HG03060 (cell line): ENCODE results near the gene ELAC2.

Experiments used
- ATAC-seq: cut with Tn5 transposase; IDR thresholded peaks from one replicate; pipeline ENCODE4 v1.9.1; 2021; ENCODE audit warnings: low read depth, moderate number of reproducible peaks; ENCODE audit not compliant: unreplicated experiment

Gene ELAC2

DNA sequence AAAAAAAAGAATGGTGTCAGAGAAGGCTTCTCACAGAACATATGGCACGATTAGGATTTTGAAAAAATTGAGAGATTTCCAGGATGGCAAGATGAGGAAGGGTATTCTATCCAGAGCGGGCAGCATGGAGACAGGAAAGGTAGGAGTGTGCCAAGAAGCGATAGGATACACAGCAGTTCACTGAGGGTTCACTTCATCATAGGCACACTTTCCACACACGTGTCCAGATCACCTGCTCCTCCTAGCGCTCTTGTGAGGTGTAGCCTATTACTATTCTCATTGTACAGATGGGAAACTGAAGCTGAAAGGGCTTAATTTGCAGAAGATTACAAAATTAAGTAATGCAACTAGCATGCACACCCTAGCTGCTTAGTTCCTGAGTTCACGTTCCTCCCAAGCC, 6.2 kb upstream of the ELAC2 start:
- no peak for ATAC-seq

DNA sequence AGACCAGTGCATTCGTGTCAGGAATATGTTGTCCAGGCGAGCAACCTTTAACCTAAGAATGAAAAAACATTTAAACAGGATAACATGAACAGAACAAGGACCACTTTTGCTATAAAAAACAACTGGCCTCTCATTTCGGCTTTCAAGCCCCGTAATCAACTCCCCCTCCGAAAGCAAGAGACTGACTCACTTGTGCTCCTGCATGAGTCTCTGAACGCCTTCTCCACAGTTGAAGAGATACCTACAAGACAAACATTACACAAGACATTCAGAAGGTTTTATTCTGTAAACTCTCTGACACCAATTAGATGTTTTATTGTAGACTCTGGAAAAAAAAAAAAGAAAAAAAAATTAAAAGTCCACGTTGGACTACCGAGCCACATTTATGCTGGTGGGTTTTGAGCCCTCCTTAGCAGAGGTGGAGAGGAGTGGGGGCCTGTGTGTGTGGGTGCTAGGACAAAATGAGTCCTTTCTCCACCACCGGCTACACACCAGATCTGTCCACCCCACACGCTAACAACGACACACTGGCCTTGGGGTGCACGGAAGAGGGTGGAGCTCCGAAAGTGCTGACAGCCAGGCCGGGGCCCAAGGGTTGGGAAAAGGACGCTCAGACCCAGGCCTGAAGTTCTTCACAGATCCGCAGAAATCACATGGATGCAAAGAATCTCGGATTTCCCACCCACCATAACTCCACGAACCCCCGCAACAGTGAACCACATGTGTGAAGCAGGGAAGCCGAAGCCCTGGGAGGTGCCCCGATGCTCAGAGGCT, 759 bp downstream of the ELAC2 start:
- no peak for ATAC-seq

DNA sequence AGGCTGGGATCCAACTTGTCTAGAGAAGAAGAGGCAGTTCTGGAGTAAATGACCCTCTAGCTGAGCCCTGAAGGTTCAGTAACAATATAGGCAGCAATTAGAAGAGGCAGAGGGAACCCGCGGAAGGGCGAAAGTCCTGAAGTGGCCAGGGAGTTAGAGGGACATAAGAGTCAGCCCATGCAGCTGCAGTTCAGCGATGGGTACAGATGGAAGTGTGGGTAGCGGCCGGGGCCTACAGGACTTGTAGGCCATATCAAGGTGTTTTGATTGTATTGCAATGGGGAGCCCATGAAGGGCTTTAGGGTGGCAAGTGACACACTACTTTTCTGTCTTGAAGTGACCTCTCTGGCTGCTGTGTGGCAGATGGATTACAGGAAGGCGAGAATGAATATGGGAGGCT, 3.0 kb downstream of the ELAC2 start:
- no peak for ATAC-seq

DNA sequence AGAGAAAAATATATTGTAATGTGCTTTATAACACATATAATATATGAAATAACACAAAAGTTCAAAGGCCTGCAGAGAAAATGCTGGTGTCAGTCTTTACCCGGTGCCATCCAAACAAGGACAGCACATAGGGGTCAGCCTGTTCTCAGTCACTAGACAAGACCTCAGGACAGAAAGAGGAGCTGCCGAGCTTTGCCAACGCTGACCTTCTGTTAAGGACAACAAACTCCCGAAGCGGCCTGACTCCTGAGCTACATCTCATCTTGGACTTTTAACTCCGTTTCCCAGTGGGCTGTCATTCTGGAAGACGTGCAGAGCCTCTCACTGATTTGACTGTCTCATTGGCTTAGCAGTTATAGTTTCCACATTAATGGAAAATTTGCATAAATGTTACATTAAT, 6.9 kb downstream of the ELAC2 start:
- ATAC-seq: no peak

DNA sequence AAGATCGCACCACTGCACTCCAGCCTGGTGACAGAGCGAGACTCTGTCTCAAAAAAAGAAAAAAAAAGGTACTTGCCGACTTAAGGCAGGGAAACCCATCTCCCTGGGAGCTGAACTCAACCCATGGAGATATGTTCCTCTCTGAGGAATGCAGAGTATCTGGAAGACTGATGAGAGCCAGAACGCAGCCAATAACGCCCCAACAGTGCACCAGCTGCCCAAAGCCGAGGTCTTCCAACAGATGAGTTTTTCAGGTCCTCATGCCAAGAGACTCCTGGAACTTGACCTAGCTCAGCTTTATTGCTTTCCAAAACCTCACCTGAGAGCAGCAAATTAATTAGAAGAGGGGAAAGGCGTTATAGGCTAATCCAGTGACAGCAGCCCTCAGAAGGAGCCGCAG, 9.4 kb downstream of the ELAC2 start:
- no peak for ATAC-seq

DNA sequence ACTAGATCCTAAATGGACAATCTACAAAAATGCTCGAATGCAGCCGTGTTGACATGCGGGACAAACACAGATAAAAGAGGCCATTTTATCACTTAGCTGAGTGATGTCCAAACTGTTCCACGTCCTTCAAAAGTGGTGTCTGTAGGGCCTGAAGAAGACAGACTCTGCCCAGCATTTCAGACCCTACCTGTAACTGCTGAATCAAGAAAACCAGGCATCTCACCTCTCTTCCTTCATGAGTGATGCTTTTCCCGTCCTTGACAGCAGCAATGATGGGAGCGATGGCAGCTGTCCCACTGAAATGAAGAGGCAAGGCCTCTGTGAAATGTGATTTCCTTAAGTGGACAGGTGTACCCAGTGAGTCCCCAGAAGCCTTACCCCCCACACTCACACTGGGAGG, 12.3 kb downstream of the ELAC2 start:
- ATAC-seq: no peak

DNA sequence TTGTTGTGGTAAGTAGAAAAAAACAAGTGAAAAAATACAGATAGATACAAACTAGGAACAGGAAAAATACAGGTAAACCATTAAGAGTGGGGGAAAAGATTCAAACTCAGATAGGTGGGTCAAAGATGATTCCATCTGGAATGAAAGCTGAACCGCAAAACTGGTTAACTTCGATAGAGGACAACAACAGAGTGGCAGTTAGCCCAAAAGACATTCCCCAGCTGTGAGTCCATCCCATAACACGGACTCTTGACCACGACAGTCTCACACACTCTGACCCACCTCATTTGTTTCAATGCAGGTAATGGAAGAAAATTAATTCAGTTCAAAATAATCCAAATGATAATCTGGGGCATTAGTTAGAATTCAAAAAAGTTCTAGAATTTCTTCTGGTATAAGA, 13.5 kb downstream of the ELAC2 start:
- ATAC-seq: no peak

DNA sequence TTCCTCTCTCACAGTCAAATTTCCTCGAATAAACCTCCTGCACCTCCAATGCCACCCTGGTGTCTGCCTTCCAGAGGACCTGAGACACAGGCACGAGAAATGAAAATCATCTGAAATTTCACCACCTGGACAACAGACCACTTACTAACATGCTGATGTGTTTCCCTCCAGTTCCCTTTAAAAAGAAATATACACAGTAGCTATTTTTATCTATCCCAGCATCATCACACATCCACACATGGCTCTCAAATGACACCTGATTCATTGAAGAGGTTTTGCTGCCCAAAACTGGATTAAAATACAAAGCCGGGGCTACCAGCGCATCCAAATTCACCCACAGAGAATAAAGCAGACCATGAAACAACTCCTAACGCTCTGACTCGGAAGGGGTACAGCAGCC, 13.9 kb downstream of the ELAC2 start:
- no peak for ATAC-seq

DNA sequence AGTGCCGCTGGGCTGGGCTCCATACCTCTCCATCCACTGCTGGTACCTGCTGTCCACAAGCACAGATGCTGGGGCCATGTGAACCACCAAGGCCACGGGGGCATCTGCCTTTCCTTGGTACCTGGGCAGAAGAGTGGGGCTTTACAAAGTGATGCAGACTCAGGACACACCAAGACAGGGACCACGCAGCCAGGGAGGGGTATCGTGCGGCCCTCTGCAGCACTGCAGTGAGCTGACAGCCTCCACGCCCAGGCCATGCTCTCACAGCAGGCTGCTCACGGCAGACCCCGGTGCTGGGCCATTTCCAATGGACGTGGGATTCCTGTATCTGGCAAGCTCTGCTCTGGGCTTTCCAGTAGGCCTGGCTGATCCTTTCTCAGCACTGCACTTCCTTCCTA, 14.4 kb downstream of the ELAC2 start:
- ATAC-seq: no peak

DNA sequence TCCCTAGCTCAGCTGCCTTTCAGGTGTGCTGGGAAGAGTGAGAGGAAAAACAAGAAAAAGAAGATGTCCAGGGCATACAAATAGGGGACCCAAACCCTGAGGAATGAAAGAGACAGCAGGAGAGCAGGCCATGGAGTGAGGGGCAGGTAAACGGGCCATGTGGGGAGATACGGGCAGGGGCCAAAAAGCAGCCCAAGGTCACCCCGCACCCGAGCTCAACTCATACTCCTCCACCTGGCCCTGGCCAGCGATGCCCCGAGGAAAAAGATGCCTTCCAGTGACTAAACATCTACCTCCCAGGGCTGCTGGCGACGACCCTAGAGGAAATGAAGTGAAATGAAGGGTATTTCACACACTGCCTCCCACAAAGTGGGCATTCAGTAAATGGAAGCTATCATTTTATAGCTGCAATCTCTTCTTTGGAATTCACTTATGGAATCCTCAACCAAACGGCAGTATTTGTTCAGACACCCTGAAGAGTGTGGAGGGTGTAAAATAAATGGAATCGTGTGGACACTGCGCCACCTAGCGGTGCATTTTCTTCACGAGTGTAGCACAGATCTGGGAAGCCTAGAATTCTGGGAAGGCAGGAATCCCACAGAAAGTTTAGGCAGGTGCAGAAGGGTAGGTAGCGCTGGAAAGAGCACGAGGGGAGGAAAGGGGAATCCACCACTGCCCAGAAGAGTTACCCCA, 14.9 kb downstream of the ELAC2 start:
- no peak for ATAC-seq

DNA sequence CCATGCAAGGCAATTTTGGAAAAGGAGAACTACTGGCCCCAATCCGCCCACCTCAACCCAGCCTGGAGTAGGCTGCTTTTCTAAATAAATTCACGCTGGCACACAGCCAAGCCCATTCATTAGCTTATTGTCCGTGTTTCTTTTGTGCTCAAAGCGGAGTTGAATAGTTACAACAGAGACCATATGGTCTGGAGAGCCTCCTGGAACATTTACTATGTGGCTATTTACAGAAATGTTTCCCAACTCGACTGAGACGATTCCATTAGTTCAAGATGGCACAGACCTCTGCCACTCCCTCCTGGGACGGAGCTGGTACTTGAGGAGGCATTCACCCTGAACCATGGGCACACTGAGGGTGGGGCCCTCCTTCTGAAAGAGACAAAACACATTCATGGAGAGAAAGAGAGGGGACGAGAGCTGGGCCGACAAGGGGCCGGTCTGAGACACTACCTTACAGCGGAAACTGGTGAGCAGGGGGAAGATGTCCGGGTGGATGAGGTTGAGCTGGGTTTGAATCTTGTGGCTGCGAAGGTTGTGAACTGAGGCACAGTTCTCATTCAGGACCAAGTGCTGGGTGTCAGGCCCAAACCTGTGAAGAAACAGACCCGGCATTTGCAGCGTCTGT, 15.7 kb downstream of the ELAC2 start:
- no peak for ATAC-seq

DNA sequence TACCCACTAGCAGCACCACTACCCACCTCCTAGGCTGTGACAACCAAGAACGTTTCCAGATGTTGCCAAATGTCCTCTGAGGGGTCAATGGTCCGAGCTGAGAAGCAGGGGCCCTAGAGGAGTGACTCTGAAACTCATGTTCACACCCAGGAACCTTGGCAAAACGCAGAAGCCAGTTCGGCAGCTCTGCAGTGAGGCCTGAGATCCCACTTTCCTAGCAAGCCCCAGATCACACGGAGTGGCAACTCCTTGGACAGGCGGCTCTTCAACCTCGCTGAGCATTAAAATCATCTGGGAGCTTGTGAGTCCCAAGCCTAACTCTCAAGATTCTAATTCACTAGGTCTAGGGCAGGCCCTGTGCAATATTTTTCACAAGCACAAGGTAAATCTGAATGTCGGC, 17.3 kb downstream of the ELAC2 start:
- ATAC-seq: no peak

DNA sequence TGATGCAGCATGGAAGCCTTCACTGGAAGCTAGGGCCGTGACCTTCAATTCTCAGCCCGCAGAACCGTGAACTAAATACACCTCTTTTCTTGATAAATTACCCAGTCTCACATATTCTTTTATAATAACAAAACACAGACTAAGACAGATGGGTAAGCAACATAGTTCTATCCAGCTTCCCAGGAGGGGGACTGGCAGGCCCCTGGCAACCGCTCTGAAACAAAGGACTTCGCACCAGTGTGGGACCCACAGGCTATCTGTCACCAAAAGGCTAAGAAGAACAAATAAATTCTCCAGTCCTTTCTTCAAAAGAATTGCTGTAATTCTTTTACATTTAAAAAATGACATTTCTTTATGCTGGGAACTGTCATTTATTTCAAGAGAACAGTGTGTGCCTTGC, 19.0 kb downstream of the ELAC2 start:
- no peak for ATAC-seq

DNA sequence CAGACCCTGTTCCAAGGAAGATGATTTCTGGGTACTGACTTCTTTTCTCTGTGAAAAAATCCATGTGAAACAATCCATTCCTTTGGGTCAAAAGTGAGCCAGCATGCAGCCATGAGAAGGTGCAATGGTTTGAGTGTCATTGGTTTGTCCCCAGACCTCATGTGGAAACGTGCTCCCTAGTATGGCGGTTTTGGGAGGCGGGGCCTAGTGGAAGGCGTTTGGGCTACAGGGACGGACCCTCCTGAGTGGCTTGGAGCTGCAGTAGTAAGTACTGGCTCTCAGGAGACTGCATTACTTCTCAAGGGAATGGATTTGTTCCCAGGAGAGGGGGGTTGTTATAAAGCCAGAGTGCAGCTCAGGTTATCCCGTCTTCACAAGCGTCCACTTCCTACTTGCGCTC, 19.4 kb downstream of the ELAC2 start:
- ATAC-seq: no peak

DNA sequence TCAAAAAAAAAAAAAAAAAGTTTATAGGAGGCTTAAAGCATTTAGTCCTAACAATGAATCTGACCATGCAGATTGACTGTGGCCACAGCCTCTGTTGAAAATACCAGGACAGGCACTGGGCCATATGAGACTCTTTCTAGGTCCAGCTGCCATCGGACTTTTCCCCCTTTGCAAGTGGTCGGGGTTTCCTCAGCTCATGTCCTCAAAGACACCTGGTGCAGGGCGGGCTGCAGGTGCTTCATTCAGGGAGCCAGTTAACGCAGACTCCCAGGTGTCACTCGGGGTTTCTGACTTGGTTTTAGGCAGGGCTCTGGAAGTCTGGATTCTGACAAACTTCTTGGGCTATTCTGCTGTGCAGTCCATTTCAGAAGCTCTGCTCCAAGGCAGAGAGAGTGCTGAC, 20.9 kb downstream of the ELAC2 start:
- no peak for ATAC-seq

DNA sequence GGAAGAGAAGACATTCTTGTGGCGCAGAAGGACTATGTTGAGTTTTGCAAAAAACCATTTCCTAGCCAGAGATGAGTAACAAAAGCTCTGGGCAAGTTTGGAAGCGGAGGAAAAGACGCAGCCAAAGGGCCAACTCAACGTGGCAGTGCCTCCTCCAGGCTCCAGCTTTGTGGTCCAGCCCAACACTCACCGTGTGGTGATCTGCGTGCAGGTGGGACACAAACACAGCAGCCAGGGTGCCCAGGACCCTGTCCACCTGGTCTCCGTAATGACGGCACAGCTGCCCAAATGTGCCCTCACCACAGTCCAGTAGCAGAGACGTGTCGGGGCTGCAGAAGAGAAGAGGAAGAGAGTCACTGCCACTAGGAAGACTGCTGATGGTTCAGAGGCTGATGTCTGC, 21.5 kb downstream of the ELAC2 start:
- no peak for ATAC-seq

DNA sequence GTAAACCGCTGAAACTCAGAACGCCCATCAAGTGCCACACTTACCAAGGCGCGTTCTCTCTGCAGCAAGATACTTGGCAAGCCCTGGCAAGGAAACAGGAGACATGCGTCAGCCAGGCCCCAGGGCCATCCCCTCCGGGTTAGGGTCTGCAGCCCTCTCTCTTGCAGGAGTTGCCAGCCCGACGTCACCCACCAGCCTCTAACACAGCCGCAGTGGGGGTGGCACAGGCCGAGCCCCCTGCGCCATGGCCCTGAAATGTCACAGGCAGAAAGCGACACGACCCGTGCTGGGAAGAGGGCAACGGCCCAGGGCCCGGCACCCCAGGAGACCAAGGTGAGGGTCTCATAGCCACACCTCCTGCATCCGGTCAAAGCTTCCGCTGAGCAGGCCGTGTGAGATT, 21.9 kb downstream of the ELAC2 start:
- ATAC-seq: no peak

DNA sequence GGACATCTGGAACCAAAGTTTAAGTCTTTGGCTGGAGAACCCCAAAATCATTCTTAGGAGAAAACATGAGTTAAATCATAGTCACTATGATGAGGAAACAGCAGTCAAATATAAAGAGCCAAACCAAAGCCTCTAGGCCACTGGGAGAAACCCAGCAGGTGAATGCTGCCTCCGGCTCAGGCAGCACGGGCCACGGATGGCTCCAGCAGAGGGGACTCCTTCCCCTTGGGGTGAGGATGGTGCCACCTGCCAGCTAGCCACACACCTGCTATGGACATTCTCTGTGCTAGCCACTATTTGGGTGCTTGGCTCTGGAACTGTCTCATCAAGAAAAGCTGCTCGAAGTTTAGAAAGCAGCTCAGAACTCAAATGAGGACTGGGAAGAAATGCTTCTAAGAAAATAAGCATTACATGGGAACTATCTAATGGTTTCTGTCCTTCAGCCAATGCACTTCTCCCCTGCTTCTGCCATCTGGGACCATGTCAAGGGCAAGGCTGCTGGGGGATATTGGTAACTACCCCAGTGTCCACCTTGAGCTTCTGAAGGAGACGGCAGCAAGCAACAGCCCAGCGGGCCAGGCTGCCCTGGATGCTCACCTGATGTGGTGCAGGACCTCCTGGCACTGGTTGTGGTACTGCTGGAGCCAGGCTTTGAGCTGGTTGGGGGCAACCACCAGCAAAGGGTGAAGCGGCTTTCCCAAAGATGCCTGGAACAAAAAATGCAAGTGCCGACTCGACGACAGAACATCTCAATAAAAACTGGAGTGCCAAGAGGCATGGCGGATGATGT, 22.5 kb downstream of the ELAC2 start:
- no peak for ATAC-seq

DNA sequence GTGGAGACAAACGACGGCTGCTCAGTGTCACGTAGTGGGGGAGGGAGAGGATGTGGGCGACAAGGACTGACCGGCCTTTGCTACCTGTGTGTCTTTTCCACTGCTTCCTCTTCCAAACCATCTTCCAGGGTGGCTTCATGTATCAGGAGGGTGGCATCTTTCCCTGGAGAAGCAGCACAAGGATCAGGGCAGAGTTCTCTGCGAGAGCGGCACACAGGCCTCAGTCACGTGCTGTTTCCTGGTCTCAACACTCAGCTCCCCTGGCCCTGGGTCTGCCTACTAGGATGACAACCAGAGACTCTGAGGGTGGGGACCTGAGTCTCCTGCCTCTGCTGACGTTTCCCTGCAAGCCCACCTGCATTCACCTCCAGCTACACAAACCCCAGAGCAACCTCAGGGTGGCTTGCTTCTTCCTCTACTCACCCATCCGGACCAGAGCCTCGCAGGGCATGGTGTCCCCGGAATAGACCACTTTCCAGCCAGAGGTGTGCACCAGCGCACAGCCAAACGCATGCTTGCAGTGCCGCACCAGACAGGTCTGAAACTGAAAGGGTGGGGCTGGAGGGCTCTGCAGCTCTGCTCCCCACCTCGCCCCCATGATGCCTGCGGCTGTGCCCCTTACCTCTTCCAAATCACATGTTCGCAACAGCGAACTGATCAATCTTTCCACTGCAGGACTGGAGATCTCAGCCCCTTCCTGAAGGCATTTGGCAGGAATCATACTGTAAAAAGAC, 23.3 kb downstream of the ELAC2 start:
- no peak for ATAC-seq

DNA sequence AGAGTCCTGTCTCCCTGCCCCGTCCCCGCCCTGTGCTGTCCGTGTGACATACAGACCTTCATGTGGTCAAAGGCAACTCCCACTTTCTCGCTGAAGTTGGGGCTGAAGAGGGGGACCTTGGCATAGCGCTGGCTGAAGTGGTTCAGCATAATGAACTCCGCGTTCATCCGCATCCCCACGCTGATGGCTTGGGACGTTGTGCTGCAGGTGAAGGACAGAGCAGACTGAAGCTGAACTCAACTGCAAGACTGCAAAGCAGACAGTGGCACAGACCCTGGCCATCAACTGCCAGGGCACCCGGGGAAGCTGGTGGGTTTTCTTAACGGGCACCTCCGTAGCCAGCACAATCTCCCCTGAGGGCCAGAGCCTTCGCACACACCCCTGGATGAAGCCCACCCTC, 24.2 kb downstream of the ELAC2 start:
- ATAC-seq: no peak

DNA sequence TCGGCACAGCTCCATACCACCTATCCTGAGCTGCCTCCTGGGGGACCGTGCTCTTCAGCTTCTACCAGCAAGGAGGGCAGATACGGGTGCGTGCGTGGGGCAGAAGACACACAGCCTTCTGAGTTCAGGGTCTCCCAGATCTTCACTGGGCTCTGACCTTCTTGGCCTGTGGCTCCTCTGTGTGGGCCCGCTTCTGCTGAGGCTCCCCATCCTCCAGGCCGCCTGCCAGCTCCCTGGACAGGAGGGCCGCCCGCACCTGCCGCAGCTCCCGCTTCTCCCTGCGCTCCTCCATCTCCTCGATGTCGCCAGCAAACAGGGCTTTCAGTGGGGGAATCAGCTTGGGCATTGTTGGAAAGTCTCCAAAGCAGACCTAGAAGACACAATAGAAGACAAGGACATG, 25.2 kb downstream of the ELAC2 start:
- ATAC-seq: no peak
